Inflammatory macrophage (primary cell): Measurements from ENCODE around the gene CPSF4L.

Experiments used
- DNase-seq, 2 donors: peaks; one replicate each; pipeline ENCODE4 v3.0.0-alpha.2; 2020 to 2022

CPSF4L gene

DNA sequence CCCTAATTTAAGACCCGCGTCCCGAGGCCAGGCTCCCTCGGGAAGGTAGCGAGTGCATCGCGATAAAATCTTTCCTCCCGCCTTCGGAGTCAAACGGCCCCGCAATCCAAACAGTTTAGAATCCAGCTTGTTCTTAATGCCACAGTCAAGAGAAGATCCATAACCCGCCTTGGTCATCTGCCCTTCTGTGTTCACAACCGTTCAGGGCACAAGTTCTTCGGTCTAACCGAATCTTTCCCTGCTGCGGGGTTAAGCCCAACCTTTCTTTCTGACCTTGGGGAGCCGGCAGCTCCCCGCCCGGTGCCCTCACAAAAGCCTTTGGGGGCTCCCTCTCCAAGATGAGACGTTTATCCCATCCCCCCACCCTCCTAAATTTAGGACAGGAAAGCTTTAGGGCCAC lies 30.3 kb downstream of the CPSF4L start:
- DNase-seq, result no peak

DNA sequence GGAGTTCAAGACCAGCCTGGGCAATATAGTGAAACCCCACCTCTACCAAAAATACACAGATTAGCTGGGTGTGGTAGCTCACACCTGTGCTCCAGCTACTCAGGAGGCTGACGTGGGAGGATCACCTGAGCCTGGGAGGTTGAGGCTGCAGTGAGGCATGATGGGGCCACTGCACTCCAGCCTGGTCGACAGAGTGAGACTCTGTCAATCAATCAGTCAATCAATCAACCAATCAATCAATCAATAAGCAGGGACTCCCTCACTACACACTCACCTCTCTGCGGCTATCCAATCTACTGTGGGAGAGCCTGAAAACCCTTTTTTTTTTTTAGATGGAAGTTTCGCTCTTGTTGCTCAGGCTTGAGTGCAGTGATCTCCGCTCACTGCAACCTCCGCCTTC lies 31.6 kb downstream of the CPSF4L start:
- DNase-seq, result no peak

DNA sequence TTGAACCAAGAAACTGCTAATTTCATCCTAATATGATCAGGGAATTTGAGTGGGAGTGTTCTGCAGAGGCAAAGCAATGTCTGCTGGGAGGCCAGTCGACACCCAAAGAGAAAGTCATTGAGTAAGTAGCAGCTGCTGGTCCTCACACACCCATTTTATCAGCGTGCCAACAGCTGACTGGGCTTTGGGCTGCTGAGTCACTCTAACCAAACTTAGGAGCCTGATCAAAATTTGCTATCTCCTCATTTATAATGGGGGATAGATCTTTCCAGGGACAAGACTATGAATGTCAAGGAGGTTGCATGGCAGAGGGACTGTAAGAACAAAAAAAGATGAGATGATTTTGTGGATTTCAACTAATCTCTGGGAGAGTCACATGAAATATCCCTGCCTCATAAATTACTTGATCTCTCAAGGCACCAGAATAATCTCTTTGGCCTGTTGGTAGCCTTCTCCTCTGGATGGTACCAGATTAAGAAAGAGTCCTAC lies 32.9 kb downstream of the CPSF4L start:
- DNase-seq, result peak; percentile 70 to 82

DNA sequence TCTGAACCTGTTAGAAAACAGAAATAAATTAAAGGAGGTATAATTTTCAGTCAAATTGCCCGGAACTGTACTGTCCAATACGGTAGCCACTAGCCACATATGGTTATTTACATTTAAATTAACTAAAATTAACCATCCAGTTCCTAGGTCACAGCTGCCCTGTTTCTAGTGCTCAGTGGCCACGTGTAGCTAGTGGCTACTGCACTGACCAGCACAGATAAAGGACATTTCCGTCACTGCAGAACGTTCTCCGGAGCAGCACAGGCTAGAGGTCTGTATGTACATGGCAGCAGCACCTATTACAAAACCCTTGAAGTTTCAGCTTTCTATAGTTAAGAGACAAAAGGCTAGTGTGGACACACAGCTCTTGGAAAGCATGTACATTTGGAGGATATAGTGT lies 33.7 kb downstream of the CPSF4L start:
- DNase-seq, result no peak

DNA sequence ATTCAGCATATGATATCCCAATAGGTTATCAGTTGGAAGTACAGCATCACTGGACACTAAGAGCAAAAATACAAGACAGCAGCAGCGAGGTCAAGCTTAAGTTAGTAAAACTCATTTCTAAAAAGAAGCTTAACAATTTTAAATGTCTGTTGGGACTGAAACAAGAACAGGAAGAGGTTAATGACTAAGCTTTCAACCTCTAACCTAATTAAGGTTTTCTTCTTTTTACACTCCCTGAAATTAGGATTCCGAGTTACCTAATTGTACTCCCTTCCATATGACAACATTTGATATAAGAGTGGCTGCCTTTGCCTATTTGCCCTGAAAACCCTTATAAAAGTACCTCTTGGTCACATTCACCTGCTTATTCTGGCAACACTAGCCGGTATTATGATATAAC lies 34.3 kb downstream of the CPSF4L start:
- peak in 1 of 2 donors; percentile 11 for DNase-seq

DNA sequence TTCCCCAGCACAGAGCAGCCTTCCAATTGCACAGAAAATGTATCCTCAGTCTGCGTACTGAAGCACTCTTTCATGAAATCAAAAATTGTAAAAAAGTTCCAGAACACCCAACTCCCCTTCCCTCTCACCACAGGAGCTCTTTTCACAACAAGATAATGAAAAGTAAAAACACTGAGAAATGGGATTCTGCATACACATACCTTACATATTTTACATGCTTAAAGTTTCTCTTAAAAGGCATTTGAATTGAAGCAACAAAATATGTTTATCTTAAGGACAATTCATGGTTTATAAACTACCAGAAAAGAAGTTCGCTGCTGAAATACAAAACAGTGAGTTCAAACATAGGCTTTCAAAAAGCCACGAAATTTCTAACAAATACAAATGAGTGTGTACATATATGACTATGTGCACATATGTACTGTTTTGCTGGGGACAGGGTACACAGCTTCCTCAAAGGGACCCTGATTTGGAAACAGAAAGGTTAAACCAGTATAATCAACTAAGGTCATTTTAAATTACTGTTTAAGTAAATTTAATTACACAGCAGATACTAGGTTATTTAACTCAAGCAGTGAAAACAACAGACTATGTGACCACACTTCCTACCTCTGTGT lies 35.0 kb downstream of the CPSF4L start:
- no peak for DNase-seq

DNA sequence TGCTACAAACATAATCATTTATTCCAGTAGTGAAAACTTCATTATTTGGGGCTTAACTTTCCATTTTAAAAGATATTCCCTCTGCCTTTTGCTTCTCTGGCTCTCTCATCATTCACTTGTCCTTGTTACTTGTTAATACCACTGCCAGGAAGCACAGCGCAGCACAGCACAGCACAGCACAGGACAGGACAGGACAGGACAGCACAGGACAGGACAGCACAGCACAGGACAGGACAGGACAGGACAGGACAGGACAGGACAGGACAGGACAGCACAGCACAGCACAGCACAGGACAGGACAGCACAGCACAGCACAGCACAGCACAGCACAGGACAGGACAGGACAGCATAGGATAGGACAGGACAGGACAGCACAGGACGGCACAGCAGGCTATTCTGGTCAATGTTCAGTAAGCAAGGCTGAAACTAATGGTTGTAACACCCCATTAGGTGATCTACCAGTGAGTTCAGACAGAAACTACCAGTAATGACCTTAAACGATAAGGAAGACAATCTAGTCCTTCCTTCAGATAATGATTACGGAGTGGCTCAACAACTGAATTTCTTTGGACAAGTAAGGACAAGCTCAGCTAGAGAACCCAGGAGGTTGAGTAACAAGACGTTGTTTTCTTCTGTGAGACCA lies 36.9 kb downstream of the CPSF4L start:
- no peak for DNase-seq

DNA sequence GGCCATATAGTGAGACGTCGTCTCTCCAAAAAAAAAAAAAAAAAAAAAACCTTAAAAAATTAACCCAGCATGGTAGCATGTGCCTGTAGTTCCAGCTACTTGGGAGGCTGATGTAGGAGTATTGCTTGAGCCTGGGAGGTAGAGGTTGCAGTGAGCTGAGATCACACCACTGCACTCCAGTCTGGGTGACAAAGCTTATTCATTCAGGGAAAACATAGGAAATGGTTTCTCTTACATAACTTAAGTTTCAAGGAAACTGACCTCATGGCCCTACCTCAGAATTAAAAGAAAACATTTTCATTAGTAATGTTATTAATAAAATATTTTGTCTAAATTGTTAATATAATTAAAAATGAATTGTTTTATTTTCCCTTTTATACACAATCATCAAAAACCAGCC lies 37.4 kb downstream of the CPSF4L start:
- peak; percentile 43 to 45 for DNase-seq

DNA sequence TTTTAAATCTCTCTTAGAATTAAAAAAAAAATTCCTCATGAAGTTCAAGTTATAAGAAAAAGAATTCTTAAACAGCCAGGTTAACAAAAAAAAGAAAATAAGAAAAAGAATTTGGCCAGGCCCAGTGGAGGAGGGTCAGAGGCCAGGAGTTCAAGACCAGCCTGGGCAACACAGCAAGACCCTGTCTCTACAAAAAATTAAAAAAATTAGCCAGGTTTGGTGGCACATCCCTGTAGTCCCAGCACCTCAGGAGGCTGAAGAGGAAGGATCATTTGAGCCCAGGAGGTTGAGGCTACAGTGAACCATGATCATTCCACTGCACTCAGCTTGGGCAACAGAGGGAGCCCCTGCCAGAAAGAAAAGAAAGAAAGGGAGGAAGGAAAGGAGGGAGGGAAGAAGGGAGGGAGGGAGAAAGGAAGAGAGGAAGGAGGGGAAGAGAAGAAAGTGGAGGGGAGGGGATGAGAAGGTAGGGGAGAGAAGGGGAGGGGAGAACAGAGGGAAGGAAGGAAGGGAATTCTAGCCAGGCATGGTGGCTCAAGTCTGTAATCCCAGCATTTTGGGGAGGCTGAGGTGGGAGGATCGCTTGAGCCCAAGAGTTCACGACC lies 38.0 kb downstream of the CPSF4L start:
- no peak for DNase-seq

DNA sequence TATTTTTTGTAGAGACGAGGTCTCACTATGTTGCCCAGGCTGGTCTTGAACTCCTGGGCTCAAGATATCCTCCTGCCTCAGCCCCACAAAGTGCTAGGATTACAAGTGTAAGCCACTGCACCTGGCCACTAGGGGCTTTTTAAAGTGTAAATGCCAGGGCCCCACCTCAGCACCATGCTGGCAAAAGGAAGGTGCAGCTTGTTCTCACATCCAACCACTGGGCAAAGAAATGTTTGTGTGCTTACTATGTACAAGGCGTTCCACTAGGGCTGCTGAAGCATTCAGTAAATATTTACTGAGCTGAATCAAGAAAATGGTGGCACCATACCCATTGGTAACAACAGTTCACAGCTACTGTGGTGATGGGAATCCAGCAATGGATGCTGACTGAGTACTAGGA lies 46.2 kb downstream of the CPSF4L start:
- DNase-seq, result no peak

DNA sequence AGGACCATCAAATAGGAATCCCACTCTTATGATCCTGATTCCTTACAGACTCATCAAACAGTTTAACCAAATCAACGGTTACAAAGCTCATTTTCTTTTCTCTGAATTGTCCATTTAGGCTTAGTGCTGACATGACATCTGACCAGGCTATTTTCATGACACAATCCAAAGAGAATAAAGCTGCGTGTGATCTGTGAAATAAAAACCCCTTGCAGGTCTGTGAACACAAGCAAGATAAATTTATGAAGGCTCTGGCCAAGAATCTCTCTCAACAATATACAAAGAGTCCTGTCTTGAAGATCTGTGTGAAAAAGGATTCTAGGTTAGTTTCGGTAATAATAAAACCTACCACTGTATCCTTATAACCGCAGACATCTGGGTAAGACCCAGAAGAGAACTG lies 46.8 kb downstream of the CPSF4L start:
- DNase-seq, result no peak

DNA sequence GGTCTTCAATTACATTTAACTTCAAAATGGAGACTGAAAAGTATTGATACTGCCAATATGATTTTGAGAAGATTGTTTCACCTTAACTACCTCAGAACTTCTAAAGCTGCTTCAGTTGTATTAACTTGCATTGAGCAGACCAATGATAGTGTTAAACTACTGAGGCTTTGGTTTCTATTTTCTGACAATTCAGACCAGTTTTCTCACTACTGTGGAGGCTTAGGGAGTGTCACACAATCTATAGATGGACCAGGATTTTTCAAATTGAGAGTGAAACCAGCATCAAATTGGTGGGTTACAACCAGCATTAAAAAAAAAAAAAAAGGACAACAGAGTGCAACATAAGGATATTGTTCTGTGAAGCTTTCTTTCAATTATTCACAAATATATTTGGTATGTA lies 47.7 kb downstream of the CPSF4L start:
- no peak for DNase-seq

DNA sequence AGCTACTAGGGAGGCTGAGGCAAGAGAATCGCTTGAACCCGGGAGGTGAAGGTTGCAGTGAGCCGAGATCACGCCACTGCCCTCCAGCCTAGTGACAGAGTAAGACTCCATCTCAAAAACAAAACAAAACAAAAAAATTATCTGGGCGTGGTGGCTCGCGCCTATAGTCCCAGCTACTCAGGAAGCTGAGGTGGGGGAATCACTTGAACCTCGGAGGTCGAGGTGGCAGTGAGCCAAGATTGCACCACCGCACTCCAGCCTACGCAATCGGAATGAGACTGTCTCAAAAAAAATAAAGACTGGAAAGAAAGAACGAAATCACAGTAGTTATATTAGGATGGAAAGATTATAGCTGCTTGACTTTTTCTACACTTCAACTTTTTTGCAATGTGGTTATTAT lies 49.9 kb downstream of the CPSF4L start:
- peak; percentile 27 to 29 for DNase-seq

DNA sequence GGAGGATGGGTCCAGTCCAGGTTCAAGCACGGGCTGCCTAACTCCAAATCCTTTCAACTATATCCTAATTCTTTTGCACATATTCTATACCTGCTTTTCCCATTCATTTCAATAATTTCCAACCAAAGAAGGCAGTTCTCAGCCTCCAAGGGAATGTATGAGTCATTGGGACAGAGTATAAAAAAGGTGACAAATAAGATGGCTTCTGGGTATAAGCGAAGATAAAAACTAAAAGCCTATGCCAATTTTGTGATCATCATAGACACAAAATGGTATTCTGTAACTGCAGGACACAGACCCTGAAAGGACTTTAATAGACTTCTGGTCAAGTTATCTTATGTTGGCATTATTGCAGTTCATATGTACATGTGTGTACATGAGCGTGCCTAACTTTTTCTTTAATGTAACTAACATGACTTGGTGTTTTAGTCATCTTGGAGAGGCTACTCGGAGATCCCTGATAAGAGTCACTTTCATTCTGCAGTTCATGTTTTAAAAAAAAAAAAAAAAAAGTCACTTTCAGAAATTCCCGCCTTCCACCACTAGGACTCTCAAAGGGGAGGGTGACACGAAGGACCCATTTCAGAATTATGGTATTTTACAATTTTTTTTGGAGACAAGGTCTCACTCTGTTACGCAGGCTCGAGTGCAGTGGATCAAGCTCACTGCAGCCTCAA lies 51.5 kb downstream of the CPSF4L start:
- DNase-seq, result peak in 1 of 2 donors; percentile 18

DNA sequence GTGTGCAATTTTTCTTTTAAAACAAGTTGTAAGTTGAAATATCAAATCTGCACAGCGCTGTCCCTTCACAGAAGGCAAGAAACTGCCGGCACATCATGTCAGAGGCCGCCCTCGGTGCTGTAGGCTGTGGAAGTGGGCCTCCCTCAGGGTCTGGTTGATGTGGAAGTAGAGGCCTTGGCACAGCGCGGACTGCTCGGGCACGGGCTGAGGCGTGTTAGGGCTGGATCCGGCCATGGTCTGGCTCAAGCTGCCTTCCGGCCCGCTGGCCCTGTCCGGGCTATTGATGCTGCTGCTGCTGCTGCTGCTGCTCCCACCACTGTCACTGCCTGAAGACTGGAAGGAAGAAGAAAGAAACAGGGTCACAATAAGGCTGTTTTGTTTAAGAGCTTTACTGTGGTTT lies 52.2 kb downstream of the CPSF4L start:
- DNase-seq, result no peak

DNA sequence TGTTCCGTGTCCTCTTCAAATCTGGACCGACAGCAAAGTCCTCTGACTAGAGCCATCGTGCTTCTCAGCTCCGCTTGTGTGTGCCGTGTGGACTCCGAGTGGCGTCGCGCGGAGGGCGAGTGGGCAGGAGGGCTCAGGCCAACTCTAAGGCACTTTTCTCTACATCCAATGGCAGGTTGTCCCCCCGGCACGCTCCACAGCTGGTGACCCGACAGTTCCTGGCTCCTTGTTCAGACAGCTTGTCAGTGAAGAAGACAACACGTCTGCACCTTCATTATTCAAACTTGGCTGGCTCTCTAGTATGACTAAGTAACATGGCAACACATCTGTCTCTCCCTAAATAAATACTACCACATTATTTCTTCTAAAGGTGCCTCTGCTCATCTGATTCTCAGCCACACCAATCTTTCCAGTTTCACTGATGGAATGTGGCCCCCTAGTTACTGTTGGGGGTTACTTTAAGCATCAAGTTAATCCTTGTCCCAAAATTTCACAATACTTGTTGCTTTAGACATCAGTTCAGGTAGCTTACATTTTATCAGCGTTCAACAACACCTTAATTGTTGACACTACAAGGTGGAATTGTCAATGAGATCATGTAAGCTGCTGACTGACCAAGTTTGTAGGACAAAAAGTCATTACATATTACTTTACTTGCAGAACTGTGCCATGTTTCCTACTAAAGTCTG lies 53.4 kb downstream of the CPSF4L start:
- DNase-seq, result no peak

DNA sequence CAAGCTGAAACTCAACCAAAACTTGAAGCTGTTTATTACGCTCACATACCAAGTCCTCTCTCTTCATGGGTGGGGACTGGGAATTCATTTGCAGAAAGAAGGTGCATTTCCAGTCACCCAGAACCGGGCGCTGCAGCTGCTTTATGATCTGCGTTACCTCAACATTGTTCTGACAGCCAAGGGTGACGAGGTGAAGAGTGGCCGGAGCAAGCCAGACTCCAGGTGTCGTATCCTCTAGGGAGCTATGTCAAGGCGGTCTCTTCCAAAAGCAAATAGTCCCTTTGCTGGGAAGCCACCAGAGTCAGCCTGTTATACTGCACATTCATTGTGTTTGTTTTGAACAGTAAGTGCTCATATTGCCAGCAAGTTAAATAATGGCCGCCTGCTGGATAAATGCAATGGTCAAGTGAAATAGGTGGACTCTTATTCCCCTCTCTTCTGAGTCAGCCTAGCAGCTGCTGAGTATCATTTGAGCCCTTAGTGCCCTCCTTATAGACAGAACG lies 56.2 kb downstream of the CPSF4L start:
- no peak for DNase-seq

DNA sequence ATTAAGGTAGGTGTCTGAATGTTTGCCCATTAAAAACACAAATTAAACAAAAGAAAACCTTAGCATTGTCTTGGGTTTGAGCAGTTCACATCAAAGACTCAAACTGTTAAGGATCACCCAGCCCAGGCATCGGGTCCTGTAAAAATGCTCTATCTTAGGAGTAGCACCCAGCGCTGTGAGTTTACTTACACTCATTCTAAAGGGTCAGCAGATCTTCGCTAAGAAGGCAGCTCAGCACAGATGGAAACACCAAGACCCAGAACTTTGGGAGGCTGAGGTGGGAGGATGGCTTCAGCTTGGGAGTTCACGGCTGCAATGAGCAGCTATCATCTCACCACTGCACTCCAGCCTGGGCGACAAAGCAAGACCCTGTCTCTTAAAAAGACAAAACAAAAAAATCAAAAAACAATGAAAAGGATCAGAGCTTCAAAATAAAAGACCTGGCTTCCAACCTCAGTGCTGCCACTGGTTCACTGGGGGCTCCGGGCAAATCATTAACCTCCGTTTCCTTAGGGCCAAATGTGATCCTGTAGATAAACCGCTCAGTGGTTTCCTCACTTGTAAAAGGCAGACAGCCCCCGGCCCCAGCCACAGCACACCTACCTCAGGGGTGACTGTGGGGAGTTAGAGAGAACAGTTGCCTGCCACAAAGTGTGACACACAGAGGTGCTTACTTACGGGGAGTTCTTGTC lies 57.7 kb downstream of the CPSF4L start:
- no peak for DNase-seq

DNA sequence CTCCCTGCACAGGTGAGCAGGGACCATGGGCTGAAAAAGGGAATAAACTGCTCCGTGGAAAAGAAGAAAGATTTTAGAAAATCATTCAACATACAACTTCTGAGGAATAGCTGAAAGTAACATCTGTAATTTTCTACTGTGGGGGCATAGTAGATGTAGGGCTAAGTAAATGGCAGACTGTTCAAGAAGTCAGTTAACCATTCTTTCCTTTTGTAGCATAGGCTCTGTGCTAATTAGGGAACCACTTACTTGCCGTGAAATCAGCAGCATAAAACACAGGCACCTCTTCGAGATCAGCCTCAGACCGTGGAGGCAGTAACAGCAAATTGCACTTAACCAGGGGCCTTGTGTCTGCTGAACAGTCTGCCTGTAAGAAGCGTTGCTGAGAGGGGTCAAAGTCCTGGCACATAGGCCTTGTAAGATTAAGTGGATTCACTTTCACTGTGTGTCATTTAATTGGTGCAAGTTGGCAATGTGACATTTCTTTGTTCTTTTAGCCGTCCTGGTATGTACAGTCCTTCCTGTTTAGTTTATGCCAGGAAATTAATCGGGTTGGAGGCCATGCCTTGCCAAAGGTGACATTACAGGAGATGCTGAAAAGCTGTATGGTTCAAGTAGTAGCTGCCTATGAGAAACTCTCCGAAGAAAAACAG lies 58.4 kb downstream of the CPSF4L start:
- DNase-seq, result no peak

DNA sequence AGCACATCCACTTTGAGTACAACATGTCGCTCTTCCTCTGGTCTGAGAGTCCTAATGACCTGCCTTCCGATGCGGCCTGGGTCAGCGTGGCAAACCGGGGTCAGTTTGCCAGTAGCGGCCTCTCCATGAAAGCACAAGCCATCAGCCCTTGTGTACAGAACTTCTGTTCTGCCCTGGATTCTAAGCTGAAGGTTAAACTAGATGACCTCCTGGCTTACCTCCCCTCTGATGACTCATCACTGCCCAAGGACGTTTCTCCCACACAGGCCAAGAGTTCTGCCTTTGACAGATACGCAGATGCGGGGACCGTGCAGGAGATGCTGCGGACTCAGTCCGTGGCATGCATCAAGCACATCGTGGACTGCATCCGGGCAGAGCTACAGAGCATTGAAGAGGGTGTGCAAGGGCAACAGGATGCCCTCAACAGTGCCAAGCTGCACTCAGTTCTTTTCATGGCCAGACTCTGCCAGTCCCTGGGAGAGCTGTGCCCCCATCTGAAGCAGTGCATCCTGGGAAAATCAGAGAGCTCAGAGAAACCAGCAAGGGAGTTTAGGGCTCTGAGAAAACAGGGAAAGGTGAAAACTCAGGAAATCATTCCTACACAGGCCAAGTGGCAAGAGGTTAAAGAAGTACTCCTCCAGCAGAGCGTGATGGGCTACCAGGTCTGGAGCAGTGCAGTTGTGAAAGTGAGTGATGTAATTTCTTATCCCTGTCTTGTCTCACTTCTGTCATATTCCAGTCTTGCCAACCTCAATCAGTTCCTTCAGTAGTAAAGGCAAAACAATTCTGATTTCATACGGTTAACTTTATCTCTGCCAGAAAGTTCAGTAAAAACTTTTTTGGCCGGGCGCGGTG lies 60.2 kb downstream of the CPSF4L start:
- DNase-seq, result no peak

DNA sequence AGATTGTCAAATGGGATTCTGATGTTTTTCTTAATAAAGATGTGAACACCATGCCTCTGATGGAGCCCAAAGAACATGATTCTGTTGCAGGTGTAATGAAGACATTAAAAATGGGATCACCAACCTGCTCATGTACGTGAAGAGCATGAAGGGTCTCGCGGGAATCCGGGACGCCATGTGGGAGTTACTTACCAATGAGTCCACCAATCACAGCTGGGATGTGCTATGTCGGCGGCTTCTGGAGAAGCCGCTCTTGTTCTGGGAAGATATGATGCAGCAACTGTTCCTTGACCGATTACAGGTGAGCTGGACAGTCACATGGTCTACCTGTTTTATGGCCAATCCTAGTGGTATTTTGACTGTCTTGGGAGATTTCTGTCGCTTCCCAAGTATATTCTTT lies 61.2 kb downstream of the CPSF4L start:
- DNase-seq, result no peak
